SKM-1 (cell line): Measurements from ENCODE around the gene CD300LB.
A peak's percentile ranks its signal among the peaks of the same experiment; 100 is the strongest.
"Not testable (repeated sequence)": the region's sequence is repeated elsewhere in the genome, so short reads cannot be mapped to it uniquely, and the experiment has no call there.

Experiments used
- DNase-seq: peaks from one replicate; lab custom pipeline; 2025; ENCODE audit not compliant: unreplicated experiment; lab: John Stamatoyannopoulos, UW

Gene CD300LB

DNA sequence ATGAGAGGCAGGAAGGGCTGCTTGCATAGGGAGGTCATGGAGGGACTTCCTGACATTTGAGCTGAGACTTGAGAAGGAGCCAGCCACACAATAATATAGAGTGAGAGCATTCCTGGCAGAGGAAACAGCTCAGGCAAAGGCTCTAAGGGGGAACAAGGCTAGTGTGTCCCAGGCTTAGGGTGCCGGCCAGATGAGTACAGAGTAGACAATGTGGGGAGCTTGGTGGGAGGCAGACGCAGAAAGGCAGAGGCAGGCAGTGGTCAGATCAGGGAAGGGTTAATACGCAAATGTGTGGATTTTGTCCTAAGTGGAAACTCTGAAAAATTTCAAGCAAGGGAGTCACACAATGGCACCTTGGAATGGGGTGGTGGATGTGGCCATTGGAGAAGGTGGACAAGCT is 31.3 kb downstream of the CD300LB start:
- no peak for DNase-seq

DNA sequence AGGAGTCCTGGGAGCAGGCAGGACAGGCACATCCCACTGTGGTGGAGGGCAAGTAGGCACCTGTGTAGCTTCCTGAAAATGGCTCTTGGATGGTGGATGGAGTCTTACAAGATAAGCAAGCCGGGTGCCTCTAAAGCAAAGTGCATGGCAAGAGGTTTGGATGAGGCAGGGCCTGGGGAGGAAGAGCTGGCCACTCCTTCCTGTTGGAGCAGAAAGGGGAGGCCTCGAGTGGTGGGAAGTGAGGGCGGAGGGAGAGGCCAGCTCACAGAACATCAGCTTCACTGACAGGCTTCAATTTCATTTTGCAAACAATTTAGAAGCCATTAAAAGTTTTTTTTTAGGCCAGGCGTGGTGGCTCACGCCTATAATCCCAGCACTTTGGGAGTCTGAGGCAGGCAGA is 33.8 kb downstream of the CD300LB start:
- no peak for DNase-seq

DNA sequence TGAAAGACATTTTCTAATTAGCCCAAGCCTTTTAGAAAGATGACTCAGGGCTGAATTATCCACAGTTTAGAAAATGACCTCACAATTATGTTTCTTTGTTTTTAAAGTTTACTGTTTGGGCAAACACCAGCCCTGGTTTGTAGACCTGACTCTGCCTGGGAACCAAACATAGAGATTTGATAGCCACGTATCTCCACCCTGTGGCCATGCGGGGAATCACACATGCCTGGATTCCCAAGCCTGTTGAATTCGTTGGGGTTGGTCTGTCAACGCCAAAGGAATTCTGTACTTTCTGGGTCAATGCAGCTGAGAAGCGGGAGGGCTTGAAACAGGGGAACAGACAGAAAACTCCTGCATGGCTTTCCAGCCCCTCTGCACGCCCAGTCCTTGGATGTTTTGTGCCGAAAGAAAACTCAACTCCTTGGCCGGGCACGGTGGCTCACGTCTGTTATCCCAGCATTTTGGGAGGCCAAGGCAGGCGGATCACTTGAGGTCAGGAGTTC is 37.9 kb downstream of the CD300LB start:
- DNase-seq = peak; percentile 23

DNA sequence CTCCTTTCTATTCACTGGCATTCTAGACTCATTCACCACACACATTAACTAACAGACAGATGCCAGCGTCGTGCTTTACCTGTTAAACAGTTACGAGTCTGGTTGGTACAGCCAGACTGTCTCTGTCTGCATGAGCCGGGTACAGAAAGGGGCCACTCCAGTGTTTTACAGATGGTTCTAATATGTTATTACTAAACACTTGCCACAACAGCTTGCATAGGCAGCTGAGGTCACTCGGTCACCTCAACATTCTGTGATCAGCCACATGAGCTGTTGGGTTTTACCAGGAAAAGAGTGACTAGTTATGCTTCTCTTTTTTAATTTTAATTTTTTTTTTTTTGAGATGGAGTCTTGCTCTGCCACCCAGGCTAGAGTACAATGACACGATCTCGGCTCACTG is 39.6 kb downstream of the CD300LB start:
- peak; percentile 20 for DNase-seq

DNA sequence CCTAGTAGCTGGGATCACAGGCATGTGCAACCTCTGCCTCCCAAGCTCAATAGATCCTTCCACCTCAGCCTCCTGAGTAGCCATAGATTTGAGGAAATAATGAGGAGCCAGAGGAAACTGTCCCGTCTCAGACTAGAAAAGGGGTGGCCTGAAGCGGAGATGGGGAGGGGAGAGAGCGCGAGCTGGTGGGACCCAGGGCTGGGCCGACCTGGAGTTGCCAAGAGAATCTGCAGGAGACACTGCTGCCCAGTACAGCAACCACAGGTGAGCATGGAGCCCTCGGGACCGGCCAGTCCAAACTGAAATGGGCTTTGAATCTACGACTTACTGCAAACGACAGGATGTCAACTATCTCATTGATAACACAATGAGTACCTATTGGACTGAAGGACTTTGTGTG is 40.6 kb downstream of the CD300LB start:
- no peak for DNase-seq

DNA sequence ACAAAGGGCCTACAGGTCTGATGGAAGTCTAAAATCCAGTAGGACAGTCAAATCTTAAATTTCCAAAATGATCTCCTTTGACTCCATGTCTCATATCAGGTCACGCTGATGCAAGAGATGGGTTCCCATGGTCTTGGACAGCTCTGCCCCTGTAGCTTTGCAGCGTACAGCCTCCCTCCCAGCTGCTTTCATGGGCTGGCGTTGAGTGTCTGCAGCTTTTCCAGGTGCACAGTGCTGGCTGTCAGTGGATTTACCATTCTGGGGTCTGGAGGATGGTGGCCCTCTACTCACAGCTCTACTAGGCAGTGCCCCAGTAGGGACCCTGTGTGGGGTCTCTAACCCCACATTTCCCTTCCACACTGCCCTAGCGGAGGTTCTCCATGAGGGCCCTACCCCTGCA is 43.0 kb downstream of the CD300LB start:
- DNase-seq = not testable (repeated sequence)

DNA sequence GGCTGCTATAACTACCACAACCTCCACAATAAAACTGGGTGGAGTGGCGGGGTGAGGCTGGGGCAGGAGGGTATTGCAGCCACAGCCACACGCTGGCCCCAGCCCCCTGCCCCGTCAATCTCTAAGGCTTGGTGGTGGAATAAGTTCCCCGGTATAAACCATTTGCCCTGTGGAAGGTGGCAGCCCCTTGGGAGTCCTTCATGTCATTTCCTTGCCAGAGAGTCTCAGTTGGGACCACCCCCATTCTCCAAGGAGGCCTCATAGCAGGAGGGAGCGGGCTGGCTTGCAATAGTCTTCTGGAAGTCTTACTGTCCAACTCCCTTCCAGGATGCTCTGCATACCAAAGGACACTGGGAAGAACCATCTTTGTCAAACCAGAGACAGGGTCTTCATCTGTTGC is 45.4 kb downstream of the CD300LB start:
- no peak for DNase-seq

DNA sequence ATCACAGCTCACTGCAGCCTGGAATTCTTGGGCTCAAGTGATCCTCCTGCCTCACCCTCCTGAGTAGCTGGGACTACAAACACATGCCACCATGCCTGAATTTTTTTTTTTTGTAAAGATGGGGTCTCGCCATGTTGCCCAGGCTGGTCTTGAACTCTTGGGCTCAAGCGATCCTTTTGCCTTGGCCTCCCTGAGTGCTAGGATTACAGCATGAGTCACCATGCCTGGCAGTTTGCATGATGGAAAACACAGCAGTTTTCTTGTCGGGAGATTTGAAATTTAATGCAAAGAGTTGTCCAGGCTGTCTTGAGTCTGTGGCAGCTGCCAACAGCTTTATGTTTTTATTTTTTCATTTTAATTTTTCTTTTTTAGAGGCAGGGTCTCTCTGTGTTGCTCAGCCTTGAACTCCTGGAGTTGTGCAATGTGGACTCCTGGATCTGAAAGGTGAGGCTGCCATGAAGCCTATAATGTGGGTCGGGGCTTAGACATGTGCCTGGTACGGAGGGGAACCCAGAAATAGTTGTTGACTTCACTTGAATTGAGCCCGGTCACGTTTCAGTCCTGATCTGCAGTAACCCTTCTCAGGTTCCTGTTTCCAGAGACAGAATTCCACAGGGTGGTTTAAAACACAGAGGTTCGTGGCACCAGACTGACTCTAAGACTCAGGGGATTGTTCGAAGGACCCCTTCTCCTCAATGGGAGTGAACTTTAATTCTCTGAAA is 46.1 kb downstream of the CD300LB start:
- DNase-seq = no peak

DNA sequence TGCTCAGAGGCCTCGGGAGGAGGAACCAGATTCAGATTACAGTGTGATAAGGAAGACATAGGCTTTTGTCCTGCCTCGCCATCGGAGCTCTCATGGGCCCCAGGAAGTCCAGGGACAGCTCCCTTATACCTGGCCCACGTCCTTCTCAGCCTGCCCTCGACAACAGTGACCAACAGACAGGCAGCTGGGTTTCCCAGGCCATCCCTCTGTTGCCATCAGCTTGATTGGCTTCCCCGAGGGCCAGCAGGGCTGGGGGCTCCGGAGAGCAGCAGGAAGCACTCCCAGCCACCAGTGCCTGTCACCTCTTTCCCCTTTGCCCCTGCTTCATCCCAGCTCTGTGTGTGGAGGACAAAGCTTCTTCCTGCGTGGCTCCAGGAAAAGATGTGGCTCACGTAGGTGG is 47.2 kb downstream of the CD300LB start:
- DNase-seq = no peak

DNA sequence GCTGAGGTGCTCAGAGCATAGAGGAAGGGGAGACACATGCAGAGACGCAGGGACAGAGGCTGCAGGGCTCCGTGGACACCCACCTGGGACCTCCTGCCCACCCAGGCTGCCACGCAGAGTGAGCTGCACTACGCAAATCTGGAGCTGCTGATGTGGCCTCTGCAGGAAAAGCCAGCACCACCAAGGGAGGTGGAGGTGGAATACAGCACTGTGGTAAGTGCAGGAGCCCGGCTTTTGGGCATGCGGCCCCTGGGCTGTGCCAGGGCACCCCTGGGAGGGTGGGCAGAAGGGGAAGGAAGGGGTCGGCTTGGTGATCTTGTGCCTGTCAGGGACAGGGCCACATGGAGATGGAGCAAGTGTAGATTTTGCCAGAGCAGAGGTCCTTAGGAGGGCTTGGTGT is 49.7 kb downstream of the CD300LB start:
- no peak for DNase-seq

DNA sequence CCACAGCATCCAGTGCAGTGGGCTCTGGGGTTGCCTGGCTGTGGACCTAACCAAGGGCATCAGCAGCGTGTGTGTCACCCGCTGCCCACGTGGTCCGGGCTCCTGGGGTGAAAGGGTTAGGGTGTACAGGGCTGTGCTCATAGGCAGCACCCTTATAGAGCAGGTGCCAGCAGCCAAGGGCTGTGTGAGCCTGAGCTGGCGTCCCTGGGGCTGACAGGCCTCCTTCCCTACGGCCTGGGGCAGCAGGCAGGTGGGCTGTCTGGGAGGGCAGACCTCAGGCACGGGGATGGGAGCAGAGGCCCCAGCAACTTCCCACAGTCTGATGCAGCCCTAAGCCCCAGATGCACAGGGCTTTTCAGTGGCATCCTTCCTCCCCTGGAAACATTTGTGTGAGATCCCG is 51.0 kb downstream of the CD300LB start:
- no peak for DNase-seq

DNA sequence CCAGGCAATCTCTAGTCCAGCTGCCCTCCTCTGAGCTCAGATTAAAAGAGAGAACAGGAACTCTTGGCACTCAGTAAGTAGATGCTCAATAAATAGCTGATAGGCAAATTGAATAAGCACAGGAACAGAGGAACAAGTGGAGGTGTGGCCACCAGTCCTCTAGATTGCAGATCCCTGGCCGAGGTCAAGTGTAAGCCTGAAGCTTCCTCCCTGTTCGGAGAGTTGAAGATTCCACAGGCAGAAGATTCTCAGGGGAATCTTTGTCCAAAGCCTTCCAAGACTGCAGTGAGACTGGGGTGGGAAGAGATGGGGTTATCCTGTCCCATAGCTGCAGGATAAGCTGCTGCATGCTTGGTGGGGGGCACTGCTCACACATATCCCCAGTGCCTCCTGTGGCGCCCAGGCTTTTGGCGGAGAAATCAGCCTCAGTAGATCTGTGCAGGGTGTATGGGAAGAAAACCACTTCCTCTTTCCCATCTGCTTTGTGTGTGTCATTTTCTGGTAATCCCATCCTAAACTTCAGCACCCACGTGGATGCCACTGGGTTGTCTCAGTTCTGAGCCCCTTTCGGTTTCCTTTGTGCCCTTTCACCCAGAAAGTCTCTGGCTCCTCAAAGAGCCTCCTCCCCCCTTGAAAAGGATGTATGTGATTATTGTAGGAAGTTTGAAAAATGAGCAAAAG is 52.7 kb downstream of the CD300LB start:
- DNase-seq = peak; percentile 65

DNA sequence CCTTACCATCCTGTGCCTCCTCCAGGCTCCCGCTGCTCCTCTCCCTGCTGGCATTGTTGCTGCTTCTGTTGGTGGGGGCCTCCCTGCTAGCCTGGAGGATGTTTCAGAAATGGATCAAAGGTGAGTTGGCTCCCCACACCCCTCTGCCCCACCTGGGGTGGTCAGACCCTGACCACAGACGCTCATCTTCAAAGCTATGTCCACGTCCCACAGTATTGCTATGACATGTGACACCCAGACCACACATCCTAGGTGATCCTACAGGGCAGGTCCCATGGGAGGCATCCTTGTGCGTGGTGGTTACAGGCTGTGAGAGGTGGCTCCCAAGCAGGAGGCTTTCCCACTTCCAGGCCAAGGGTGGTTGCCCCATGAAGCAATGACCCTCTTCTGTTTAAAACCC is 53.9 kb downstream of the CD300LB start:
- no peak for DNase-seq

DNA sequence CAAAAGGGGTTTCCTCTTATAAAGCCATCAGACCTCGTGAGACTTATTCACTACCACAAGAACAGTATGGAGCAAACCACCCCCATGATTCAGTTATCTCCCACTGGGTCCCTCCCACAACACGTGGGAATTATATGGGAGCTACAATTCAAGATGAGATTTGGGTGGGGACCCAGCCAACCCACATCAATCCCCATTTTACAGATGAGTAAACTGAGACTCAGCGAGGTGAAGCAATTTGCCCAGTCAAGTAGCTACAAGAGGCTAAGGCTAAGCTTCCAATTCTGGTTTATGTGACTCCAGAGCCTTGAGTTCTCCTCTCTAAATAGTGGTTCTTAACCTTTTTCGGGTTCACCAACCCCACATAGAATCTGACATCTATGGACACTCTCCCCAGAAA is 56.1 kb downstream of the CD300LB start:
- DNase-seq = no peak

DNA sequence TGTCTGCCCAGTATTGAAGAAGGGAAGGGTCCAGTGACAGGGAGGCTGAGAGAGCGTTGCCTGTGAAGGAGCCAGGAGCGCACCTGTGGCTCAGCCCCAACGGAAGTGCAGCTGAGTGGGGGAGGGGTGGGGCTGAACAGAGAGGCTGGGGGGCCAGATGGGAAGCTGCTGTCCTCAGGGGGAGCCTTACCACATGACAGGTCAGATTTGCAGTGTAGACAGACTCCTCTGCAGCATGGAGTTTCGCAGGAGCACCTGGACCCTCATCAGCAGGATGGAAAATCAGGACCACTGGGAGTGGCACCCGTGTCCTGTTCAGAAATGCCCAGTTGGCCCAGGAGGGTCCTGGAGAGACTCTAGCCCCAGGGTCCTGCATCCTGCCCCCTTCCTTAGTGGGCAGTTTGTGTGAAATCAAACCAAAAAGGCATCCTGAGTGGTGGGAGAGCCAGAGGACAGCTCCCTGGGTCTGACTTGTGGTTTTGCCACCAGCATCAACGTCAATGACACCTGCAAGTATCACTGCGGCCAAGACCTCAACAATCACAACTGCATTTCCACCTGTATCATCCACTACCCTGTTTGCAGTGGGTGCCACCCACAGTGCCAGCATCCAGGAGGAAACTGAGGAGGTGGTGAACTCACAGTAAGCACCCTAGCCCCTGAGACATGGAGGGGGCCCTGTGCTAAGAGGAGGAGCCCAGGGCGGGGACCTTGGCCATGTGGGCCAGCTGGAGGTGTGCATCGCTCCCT is 57.1 kb downstream of the CD300LB start:
- no peak for DNase-seq

DNA sequence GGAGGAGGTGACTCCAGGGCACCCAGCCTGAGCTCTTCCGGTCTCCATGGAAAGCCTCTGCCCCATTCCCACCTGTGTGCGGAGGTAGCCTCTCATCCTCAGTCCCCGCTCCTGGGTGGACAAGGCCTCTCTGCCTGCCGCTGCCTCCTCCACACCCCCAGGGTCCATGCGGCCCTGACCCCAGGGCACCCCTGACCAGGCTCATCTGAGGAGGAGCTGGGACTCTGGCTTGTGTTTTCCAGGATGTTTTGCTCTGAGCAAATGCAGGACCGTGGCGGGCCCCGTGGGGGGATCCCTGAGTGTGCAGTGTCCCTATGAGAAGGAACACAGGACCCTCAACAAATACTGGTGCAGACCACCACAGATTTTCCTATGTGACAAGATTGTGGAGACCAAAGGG is 58.0 kb downstream of the CD300LB start:
- DNase-seq = no peak

DNA sequence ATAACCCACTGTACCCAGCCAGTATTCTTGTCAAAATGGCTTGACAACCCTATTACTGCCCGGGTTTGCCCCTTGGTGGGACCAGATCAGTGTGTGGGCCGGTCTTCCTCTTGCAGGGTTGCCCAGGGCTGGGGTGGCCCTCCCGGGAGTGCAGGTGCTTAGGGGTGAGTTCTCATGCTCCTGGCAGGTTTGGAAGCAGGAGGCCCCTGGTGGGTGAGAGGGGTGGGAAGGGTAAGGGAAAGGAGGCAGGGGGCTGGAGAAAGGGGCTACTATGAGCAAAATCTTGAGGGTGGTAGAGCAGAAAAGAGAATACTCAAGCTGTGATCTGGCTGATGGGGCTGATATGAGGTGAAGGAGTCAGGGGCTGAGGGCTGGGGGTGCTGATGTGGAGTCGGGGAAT is 58.4 kb downstream of the CD300LB start:
- DNase-seq = no peak

DNA sequence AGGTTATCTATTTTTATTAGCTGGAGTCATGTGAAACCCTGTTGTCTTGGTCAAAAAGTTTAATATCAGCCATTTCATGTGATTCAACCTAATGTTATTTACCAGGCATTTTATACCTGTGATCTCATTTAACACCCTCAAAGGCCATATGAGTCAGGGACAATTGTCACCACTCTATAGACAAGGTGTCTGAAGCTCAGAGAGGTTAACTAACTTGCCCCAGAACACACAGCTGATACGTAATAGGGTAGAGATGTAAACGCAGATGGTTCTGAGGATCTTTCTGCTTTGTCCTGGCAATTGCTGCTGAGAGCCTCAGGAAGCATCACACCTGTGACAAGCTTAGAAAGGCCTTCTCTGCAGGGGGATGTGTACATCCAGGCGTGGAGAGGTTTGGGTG is 59.9 kb downstream of the CD300LB start:
- no peak for DNase-seq
